ENCODE data around the gene ATP6V1C2. TPM values are rescaled to one million over a fixed set of nuclear protein-coding genes. Genes with fewer than 3 reads are reported as not detected.

ATP6V1C2 gene
- total and polyA plus RNA-seq, 2 of the 4 experiments (the other 2 are of a cell fraction), result not detected

DNA sequence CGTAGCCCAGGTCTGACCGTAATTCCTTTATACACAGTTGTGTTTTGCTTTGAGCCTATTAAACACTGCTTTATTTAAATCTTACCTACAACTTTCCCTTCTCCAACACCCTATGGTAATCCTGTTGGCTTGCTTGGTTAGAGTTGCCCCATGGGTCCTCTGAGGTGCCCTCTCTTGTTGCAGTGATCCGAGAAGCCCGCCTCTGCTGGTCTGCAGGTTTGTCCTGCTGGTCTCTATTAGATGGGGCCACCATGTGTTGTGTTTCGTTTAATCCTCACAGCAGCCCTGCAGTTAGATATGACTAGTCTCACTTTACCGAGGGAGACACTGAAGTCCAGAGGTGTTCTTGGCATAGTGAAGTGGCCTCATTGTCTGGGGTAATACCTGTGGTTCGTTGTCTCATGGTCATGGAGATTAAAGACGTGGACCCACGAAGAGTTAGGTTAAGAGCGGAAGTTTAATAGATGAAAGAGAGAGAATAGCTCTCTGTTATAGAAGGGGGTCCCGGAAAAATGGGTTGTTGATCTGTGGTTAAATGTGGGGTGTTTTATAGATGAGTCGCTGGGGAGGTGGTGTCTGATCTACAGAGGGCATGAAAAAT, 98.4 kb downstream of the ATP6V1C2 start:
- POLR2A ChIA-PET (ENCODE audit: unreplicated experiment), result no interaction called here
- TF ChIP-seq CHD1 (IDR thresholded peaks at IDR 0.05; ENCODE audit: low read depth, low read length) (no peak), RCOR1 (IDR thresholded peaks at IDR 0.05; ENCODE audit: insufficient replicate concordance, low read length) (no peak), RAD21 (IDR thresholded peaks at IDR 0.05; ENCODE audit: low read length) (no peak), MAFK (IDR thresholded peaks at IDR 0.05; ENCODE audit: low read depth, low read length) (no peak), FOS (IDR thresholded peaks at IDR 0.05; ENCODE audit: low read depth, low read length) (no peak), MAZ (IDR thresholded peaks at IDR 0.05; ENCODE audit: borderline replicate concordance, low read depth, low read length) (no peak), RFX5 (IDR thresholded peaks at IDR 0.05; ENCODE audit: low read depth, low read length) (no peak), MXI1 (IDR thresholded peaks at IDR 0.05; ENCODE audit: borderline replicate concordance, low read depth, low read length) (no peak), NFE2L2 (IDR thresholded peaks at IDR 0.05; ENCODE audit: low read depth, low read length) (no peak), SMC3 (IDR thresholded peaks at IDR 0.05; ENCODE audit: low read depth, low read length) (no peak), BHLHE40 (IDR thresholded peaks at IDR 0.05; ENCODE audit: low read depth, low read length) (no peak), POLR2A (IDR thresholded peaks at IDR 0.05; ENCODE audit: low read depth, low read length) (no peak), CEBPB (IDR thresholded peaks at IDR 0.05; ENCODE audit: low read depth, low read length) (no peak)
- TF ChIP-seq, protein P1, sequence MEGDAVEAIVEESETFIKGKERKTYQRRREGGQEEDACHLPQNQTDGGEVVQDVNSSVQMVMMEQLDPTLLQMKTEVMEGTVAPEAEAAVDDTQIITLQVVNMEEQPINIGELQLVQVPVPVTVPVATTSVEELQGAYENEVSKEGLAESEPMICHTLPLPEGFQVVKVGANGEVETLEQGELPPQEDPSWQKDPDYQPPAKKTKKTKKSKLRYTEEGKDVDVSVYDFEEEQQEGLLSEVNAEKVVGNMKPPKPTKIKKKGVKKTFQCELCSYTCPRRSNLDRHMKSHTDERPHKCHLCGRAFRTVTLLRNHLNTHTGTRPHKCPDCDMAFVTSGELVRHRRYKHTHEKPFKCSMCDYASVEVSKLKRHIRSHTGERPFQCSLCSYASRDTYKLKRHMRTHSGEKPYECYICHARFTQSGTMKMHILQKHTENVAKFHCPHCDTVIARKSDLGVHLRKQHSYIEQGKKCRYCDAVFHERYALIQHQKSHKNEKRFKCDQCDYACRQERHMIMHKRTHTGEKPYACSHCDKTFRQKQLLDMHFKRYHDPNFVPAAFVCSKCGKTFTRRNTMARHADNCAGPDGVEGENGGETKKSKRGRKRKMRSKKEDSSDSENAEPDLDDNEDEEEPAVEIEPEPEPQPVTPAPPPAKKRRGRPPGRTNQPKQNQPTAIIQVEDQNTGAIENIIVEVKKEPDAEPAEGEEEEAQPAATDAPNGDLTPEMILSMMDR (conservative IDR thresholded peaks at IDR 0.05; ENCODE audit: low read depth, low read length), result no peak
- TF ChIP-seq, protein P2, sequence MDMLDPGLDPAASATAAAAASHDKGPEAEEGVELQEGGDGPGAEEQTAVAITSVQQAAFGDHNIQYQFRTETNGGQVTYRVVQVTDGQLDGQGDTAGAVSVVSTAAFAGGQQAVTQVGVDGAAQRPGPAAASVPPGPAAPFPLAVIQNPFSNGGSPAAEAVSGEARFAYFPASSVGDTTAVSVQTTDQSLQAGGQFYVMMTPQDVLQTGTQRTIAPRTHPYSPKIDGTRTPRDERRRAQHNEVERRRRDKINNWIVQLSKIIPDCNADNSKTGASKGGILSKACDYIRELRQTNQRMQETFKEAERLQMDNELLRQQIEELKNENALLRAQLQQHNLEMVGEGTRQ (IDR thresholded peaks at IDR 0.05; ENCODE audit: low read depth, low read length), result no peak
- TF ChIP-seq, protein P3, sequence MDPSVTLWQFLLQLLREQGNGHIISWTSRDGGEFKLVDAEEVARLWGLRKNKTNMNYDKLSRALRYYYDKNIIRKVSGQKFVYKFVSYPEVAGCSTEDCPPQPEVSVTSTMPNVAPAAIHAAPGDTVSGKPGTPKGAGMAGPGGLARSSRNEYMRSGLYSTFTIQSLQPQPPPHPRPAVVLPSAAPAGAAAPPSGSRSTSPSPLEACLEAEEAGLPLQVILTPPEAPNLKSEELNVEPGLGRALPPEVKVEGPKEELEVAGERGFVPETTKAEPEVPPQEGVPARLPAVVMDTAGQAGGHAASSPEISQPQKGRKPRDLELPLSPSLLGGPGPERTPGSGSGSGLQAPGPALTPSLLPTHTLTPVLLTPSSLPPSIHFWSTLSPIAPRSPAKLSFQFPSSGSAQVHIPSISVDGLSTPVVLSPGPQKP (IDR thresholded peaks at IDR 0.05; ENCODE audit: borderline replicate concordance, low read depth, low read length), result no peak
- Histone ChIP-seq H2AK9ac (replicated peaks; ENCODE audit: low read depth, low read length, poor library complexity) (no peak overlapping the region), H3K4me3 (ENCODE audit: insufficient read depth, low read depth, low read length) (no peak overlapping the region), H4K20me1 (ENCODE audit: insufficient read depth, low read length) (no peaks in the 10 kb centered on the region), H3K27me3 (ENCODE audit: control insufficient read depth, insufficient read depth, low read length) (peaks cover 51% of the 10 kb centered on the region), H2BK120ac (ENCODE audit: low read depth, low read length) (no peak overlapping the region), H3K4me2 (ENCODE audit: low read depth, low read length) (no peak overlapping the region), H2BK20ac (ENCODE audit: low read depth, low read length) (no peak overlapping the region), H4K5ac (ENCODE audit: low read depth, low read length) (no peak overlapping the region), H3K9me1 (ENCODE audit: insufficient read depth, low read length) (no peaks in the 10 kb centered on the region), H3K9me3 (ENCODE audit: control insufficient read depth, insufficient read depth, low read length) (no peaks in the 10 kb centered on the region; the same call in 1 of the 2 replicates), H2AK5ac (ENCODE audit: low read depth, low read length) (no peak overlapping the region), H3K9ac (ENCODE audit: low read depth, low read length) (no peak overlapping the region), H2BK15ac (ENCODE audit: low read depth, low read length) (no peak overlapping the region), H3K4me1 (ENCODE audit: control insufficient read depth, insufficient read depth, low read length) (no peaks in the 10 kb centered on the region), H2AFZ (replicated peaks; ENCODE audit: low read length, poor library complexity) (no peak overlapping the region), H3K4ac (ENCODE audit: low read depth, low read length) (no peak overlapping the region), H2BK5ac (ENCODE audit: low read depth, low read length, poor library complexity, severe bottlenecking) (no peak overlapping the region), H3K18ac (ENCODE audit: low read depth, low read length) (no peak overlapping the region), H4K8ac (ENCODE audit: low read depth in 2 of 2, low read length in 2 of 2) (no peak overlapping the region), H3K23ac (ENCODE audit: low read depth, low read length) (no peak overlapping the region), H3K56ac (ENCODE audit: extremely low read depth, insufficient read depth, low read length) (no peak overlapping the region), H3K14ac (replicated peaks; ENCODE audit: low read depth, low read length) (no peak overlapping the region), H3K36me3 (ENCODE audit: control insufficient read depth, insufficient read depth, low read length) (no peaks in the 10 kb centered on the region), H3K27ac (ENCODE audit: insufficient read depth, low read length) (no peak overlapping the region), H4K91ac (ENCODE audit: insufficient read depth, low read depth, low read length) (no peak overlapping the region), H3K79me1 (ENCODE audit: low read depth in 1 of 2, low read length in 2 of 2) (no peaks in the 10 kb centered on the region)
- dilution Hi-C loops (cut with HindIII; ENCODE audit: low sequenced_read_pairs, unreplicated experiment) (no loop called here), intact Hi-C loops (cut with micrococcal nuclease) (no loop called here), in situ Hi-C loops (cut with MboI; ENCODE audit: low sequenced_read_pairs) (no loop called here)
- WGBS, 2 experiments (ENCODE audit: extremely low coverage in 2 of 2, insufficient read length in 1 of 2), result 90% methylated on average over 7 of the region's 12 CpGs; no CpG with 5 or more reads in 1 of the 2 experiments
- CTCF ChIA-PET, result no interaction called here
- BruUV-seq (replicated peaks), result no TSS peak
- DNase-seq (no peak), ATAC-seq (ENCODE audit: low read depth) (no peak)
